ENCODE measurements around the gene PRDM15.

Gene PRDM15

GRCh38 chr21:41766883-41767605 lies 112.1 kb downstream of the PRDM15 start, which contains the start of gene RIPK4:
TSS of gene RIPK4 (minus strand) at chr21:41767052. CDS start at chr21:41767041, 11 bp downstream.
- H3K9me3 Mint-ChIP-seq: no peaks in the 10 kb centered on the region
- H3K27me3 Mint-ChIP-seq: peaks cover 92% of the 10 kb centered on the region
- DNase-seq (ENCODE audit: low spot score in 2 of 2): no peak
- peak within 1 kb of the TSS; percentile 81 for H3K4me3 Mint-ChIP-seq
- H3K4me1 Mint-ChIP-seq: peaks cover 23% of the 10 kb centered on the region
- no peak within 1 kb of the TSS for H3K27ac Mint-ChIP-seq (ENCODE audit: low read depth)
- H3K36me3 Mint-ChIP-seq (ENCODE audit: insufficient read depth): peaks cover 3% of the 10 kb centered on the region
- peak; percentile 25 for ATAC-seq (replicated peaks; ENCODE audit: extremely low read depth, poor library complexity, severe bottlenecking)

GRCh38 chr21:41765973-41766882 lies 112.9 kb downstream of the PRDM15 start:
- H3K9me3 Mint-ChIP-seq: no peaks in the 10 kb centered on the region
- DNase-seq (ENCODE audit: low spot score in 2 of 2) (no peak), ATAC-seq (replicated peaks; ENCODE audit: extremely low read depth, poor library complexity, severe bottlenecking) (no peak)
- H3K27ac Mint-ChIP-seq (ENCODE audit: low read depth): no peak overlapping the region
- peaks cover 23% of the 10 kb centered on the region for H3K4me1 Mint-ChIP-seq
- peaks cover 92% of the 10 kb centered on the region for H3K27me3 Mint-ChIP-seq
- peak overlapping the region; percentile 81 for H3K4me3 Mint-ChIP-seq
- H3K36me3 Mint-ChIP-seq (ENCODE audit: insufficient read depth): peaks cover 3% of the 10 kb centered on the region

GRCh38 chr21:41765420-41765821 lies 113.7 kb downstream of the PRDM15 start:
- Mint-ChIP-seq H3K4me1 (peaks cover 23% of the 10 kb centered on the region), H3K27me3 (peaks cover 92% of the 10 kb centered on the region)

GRCh38 chr21:41764558-41765419 lies 114.4 kb downstream of the PRDM15 start:
- peaks cover 3% of the 10 kb centered on the region for H3K36me3 Mint-ChIP-seq (ENCODE audit: insufficient read depth)
- peaks cover 92% of the 10 kb centered on the region for H3K27me3 Mint-ChIP-seq
- peak overlapping the region; percentile 9 for H3K4me3 Mint-ChIP-seq
- H3K4me1 Mint-ChIP-seq: peaks cover 23% of the 10 kb centered on the region
- no peaks in the 10 kb centered on the region for H3K9me3 Mint-ChIP-seq
- ATAC-seq (replicated peaks; ENCODE audit: extremely low read depth, poor library complexity, severe bottlenecking): no peak
- DNase-seq (ENCODE audit: low spot score in 2 of 2): no peak
- no peak overlapping the region for H3K27ac Mint-ChIP-seq (ENCODE audit: low read depth)

More at GRCh38 chr21:41765420-41765821, 113.7 kb downstream of the PRDM15 start:
- peaks cover 3% of the 10 kb centered on the region for H3K36me3 Mint-ChIP-seq (ENCODE audit: insufficient read depth)
- no peak overlapping the region for H3K27ac Mint-ChIP-seq (ENCODE audit: low read depth)
- H3K9me3 Mint-ChIP-seq: no peaks in the 10 kb centered on the region
- ATAC-seq (replicated peaks; ENCODE audit: extremely low read depth, poor library complexity, severe bottlenecking) (no peak), DNase-seq (ENCODE audit: low spot score in 2 of 2) (no peak)
- peak overlapping the region; percentile 9 for H3K4me3 Mint-ChIP-seq

- no peak for DNase-seq (ENCODE audit: low spot score in 2 of 2)
- peaks cover 21% of the 10 kb centered on the region for H3K4me1 Mint-ChIP-seq
- peaks cover 3% of the 10 kb centered on the region for H3K36me3 Mint-ChIP-seq (ENCODE audit: insufficient read depth)
- H3K4me3 Mint-ChIP-seq: no peak overlapping the region
- H3K9me3 Mint-ChIP-seq: no peaks in the 10 kb centered on the region
- peaks cover 90% of the 10 kb centered on the region for H3K27me3 Mint-ChIP-seq
- no peak for ATAC-seq (replicated peaks; ENCODE audit: extremely low read depth, poor library complexity, severe bottlenecking)
- no peak overlapping the region for H3K27ac Mint-ChIP-seq (ENCODE audit: low read depth)
These were observed 115.1 kb downstream of the PRDM15 start for GRCh38 chr21:41763996-41764395.

DNA sequence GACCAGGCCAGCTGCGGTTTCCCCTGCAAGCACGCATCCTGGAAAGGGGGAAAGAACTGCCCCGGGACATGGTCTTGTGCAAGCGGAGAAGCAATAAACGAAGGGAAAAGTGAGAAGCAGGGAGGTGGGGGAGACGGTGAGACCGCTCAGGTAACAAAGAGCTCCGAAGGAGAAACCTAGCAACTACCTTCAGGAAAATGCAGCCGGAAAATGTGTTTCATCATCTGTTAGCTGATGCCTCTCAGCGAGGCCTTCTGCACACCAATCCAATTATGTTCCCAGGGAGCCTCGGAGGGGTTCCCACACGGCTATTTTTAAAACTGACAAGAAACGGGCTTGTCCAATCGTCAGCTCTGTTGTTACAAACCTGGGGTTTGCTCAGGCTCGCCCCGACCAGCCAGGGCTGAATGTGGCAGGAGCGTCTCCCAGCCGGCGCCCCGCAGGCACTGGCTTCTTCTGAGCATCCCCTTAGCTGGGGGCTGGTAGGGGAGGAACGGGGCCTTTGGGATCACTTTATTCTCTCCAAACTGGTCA lies 115.7 kb downstream of the PRDM15 start:
- ATAC-seq (replicated peaks; ENCODE audit: extremely low read depth, poor library complexity, severe bottlenecking) (no peak), DNase-seq (ENCODE audit: low spot score in 2 of 2) (no peak)
- Mint-ChIP-seq H3K9me3 (no peaks in the 10 kb centered on the region), H3K4me1 (peaks cover 15% of the 10 kb centered on the region), H3K27me3 (peaks cover 85% of the 10 kb centered on the region), H3K27ac (ENCODE audit: low read depth) (no peak overlapping the region), H3K36me3 (ENCODE audit: insufficient read depth) (peaks cover 3% of the 10 kb centered on the region), H3K4me3 (no peak overlapping the region)

- no peak for ATAC-seq (replicated peaks; ENCODE audit: extremely low read depth, poor library complexity, severe bottlenecking)
- Mint-ChIP-seq H3K4me1 (peaks cover 8% of the 10 kb centered on the region), H3K4me3 (no peak overlapping the region)
These were observed 116.4 kb downstream of the PRDM15 start for GRCh38 chr21:41762753-41763152.

DNA sequence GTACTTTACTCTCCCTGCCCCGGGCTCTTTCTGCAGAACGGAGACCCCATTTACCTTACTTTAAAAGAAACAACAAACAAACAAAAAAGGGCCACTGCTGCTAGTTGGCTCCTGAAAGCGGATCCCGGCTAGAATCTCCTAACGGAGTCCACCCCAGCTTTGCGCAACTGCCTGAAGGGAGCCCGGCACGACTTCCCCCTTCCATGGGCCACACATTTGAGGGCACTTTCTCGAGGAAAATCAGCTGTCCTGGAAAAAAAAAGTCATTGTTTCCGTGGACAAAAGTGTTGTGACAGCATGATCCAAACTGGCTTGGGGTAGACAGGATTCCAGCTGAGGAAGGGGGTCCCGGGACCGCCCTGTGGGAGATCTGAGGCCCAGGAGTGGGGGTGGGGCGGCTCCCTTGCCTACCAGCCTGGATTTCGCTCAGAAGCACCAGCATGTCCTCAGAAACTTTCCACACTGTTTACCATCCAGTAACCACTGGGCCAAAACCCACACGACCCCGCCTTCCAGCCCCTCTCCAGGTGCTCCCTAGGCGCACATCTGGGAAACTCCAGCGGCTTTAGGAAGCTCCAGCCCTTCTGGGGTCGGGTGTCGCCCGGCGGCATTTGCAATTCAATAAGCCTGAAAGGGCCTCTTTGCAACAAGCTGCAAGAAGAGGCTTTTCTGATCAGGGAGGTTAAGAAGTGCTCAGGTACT lies 117.1 kb downstream of the PRDM15 start:
- Mint-ChIP-seq H3K27ac (ENCODE audit: low read depth) (no peak overlapping the region), H3K4me1 (peaks cover 2% of the 10 kb centered on the region), H3K36me3 (ENCODE audit: insufficient read depth) (no peaks in the 10 kb centered on the region), H3K27me3 (peaks cover 71% of the 10 kb centered on the region), H3K4me3 (no peak overlapping the region), H3K9me3 (no peaks in the 10 kb centered on the region)
- DNase-seq (ENCODE audit: low spot score in 2 of 2): no peak
- no peak for ATAC-seq (replicated peaks; ENCODE audit: extremely low read depth, poor library complexity, severe bottlenecking)

More at GRCh38 chr21:41762753-41763152, 116.4 kb downstream of the PRDM15 start:
- Mint-ChIP-seq H3K36me3 (ENCODE audit: insufficient read depth) (peaks cover 1% of the 10 kb centered on the region), H3K9me3 (no peaks in the 10 kb centered on the region), H3K27ac (ENCODE audit: low read depth) (no peak overlapping the region), H3K27me3 (peaks cover 78% of the 10 kb centered on the region)
- no peak for DNase-seq (ENCODE audit: low spot score in 2 of 2)

DNA sequence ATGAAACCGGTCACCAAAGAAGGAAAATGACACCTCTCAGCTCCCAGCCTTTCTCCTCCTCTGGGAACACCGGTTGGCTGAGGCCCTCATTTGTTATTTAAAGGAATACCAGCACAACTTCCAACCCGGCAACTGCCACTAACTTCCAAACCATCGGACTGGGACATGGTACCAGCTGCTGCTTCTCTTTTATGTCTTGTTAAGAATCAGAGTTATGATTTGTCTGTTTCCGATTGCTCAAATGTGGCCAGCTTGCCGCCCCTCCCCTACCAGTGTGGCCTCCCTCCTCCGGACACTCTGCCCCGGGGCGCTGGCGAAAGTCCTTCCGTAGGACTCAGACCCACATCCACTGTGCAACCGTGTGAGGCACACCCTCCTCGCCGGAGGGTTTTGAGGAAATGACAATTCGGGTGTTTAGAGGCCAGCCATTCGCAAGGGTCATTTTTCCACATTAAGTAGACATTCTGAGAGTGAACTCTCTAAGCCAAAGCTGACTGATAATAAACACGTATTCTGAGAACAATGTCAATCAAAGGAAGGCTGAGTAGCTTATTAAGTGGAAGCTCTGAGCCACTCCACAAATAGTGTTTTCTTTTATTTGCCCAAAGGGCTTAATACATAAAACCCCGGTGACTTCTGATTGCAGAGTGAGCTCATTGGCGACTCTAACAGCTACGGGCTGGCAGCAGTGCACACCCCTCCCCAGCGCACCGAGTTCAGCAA lies 117.8 kb downstream of the PRDM15 start:
- Mint-ChIP-seq H3K27me3 (peaks cover 67% of the 10 kb centered on the region), H3K27ac (ENCODE audit: low read depth) (no peak overlapping the region), H3K9me3 (no peaks in the 10 kb centered on the region), H3K36me3 (ENCODE audit: insufficient read depth) (no peaks in the 10 kb centered on the region), H3K4me1 (no peaks in the 10 kb centered on the region), H3K4me3 (no peak overlapping the region)
- ATAC-seq (replicated peaks; ENCODE audit: extremely low read depth, poor library complexity, severe bottlenecking) (no peak), DNase-seq (ENCODE audit: low spot score in 2 of 2) (no peak)

- Mint-ChIP-seq H3K27me3 (peaks cover 62% of the 10 kb centered on the region), H3K9me3 (no peaks in the 10 kb centered on the region), H3K4me3 (no peak overlapping the region), H3K36me3 (ENCODE audit: insufficient read depth) (no peaks in the 10 kb centered on the region), H3K27ac (ENCODE audit: low read depth) (no peak overlapping the region), H3K4me1 (no peaks in the 10 kb centered on the region)
- no peak for DNase-seq (ENCODE audit: low spot score in 2 of 2)
- no peak for ATAC-seq (replicated peaks; ENCODE audit: extremely low read depth, poor library complexity, severe bottlenecking)
These were observed 118.7 kb downstream of the PRDM15 start for GRCh38 chr21:41760411-41760810.

- H3K4me1 Mint-ChIP-seq: no peaks in the 10 kb centered on the region
- H3K4me3 Mint-ChIP-seq: no peak overlapping the region
- no peaks in the 10 kb centered on the region for H3K36me3 Mint-ChIP-seq (ENCODE audit: insufficient read depth)
- H3K27me3 Mint-ChIP-seq: peaks cover 57% of the 10 kb centered on the region
- H3K9me3 Mint-ChIP-seq: no peaks in the 10 kb centered on the region
- H3K27ac Mint-ChIP-seq (ENCODE audit: low read depth): no peak overlapping the region
- ATAC-seq (replicated peaks; ENCODE audit: extremely low read depth, poor library complexity, severe bottlenecking) (no peak), DNase-seq (ENCODE audit: low spot score in 2 of 2) (no peak)
These were observed 119.2 kb downstream of the PRDM15 start for GRCh38 chr21:41759926-41760325.

Measured in central memory CD8-positive, alpha-beta T cell (primary cell).